ENCODE measurements around the gene CHST11. TPM values are rescaled to one million over a fixed set of nuclear protein-coding genes. Genes with fewer than 3 reads are reported as not detected.

Gene CHST11
- polyA plus RNA-seq, 10 donors = 1.8 to 3.7 (median 2.5) TPM

- DNase-seq = no peak
These were observed 296.1 kb downstream of the CHST11 start for GRCh38 chr12:104752881-104753280.

DNA sequence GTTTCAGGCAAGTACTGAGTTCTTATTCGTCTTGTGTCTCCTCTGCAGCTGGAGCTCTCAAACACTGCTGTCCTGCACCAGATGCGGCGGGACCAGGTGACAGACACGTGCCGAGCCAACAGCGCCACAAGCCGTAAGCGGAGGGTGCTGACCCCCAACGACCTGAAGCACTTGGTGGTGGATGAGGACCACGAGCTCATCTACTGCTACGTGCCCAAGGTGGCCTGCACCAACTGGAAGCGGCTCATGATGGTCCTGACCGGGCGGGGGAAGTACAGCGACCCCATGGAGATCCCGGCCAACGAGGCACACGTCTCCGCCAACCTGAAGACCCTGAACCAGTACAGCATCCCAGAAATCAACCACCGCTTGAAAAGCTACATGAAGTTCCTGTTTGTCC is 300.2 kb downstream of the CHST11 start:
- no peak for DNase-seq

GRCh38 chr12:104758771-104759170 is 302.0 kb downstream of the CHST11 start:
- DNase-seq = no peak

DNA sequence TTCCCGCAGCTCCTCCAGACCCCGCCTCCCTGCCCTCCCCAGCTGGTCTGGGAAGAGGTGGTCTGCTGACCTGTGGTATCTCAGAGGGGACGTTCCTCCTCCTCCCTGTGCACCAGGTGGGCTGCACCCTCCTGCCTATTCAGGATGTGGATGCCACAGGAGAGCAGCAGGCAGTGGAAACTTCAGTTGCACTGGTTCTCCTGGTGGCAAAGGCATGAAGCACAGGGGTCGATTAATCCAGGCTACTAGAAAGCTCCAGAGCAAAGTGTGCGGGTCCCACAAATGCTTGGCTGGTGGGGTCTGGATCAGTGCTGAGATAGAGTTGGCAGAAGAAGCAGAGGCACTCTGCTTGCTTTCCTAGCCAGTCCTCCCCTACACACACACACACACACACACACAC is 304.3 kb downstream of the CHST11 start:
- no peak for DNase-seq

GRCh38 chr12:104761611-104762010 is 304.9 kb downstream of the CHST11 start:
- DNase-seq = no peak

DNA sequence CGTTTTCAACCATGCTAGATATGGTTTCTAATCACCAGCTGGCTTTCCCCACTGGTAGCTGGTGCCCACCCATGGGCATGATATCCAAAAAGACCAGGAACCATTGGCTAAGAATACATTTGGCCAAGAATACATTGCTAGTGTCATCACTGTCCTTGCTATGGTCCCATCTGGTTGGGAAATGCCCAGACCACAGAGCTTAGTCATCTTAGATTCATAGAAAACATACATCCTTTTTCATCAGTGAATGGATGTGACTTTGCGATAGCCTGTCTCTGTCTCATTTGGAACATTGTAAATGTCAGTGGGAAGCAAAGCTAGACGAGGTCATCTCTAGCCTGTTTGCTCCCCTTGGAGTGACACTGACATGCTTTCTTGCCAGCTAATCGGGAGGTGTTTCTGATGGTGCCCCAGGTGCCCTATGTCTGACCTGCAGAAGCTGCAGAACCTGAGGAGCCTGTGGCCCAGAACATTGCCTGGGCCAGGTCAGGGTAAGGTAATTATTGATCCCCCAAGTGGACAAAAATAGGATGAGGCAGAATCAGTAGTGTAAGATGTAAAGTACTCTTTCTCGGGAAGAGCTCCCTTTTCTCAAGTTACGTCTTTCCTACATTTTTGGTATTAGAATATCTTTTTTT is 306.5 kb downstream of the CHST11 start:
- DNase-seq = no peak

DNA sequence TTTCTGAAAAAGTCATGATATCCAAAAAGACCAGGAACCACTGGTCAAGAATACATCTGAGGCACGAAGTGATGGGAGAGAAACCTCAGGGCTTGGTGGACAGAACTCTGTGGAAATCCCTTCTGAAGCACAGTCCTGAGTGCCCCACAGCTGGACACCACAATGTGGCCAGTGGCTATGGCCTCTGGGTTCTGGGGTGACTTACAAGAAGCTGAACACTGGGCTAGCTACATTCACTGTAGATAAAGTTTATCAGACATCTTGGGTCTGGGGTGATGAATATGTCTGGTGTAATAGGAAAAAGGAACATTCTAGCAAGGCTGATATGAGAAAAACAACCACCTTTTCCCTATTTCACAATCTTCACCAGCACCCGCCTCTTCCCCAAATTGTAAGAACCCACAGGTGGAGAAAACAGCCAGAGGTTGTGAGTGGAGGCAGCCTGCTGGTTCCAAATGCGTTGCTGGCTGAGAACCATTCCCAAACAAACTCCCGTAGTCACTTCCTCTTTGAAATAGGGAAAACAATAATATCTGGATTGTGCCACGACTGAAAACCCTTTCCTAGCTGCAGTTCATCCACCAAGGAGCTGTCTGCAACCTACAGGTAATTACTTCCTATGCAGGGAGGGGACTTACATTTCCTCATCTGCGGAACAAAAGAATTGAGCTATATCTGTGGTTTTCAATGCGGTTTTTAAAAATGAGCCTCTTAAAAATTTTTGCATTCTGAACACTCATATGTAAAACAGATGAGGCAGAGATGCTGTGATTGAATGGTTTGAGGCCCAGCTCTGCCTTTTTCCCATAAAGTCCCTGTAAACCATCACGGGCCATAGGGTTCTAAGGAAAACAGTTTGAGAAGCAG is 307.7 kb downstream of the CHST11 start:
- DNase-seq = no peak

DNA sequence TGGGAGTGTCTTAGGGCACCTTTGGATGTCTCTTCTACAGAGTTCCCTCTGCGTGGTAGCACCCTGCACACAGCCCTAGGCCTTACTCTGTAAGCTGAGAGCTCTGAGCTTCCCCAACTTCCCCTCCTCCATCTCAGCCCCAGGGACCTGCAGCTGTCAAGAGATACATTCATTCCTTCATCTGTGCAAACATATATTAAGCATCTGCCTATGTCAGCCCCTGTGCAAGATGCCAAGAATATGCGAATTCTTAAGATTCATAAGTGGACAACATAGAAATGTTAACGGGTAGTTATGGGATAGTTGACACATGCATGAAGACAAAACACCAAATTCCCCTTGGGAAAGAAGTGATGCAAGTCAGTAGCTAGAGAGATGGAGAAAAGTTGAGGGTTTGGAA is 310.5 kb downstream of the CHST11 start:
- no peak for DNase-seq

- no peak for DNase-seq
These were observed 311.3 kb downstream of the CHST11 start for GRCh38 chr12:104768033-104768432.

DNA sequence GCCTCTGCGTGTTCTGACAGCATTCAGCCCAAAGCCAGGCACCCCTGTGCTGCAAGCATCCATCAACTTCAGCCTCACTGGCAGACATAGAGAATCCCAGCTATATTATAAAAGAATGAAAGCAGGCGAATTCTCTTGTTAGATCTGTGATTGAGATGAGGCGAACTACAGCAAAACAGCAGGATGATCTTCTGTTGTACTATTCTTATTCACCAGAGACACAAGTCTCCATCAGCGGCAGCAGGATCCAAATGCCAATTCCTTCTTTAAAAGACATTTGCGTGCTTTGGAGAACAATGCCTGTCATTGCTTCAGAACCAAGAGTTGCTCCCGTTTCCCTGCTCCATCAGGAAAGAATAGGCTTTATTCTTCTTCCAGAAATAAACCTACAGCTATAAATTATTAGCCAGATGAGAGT is 312.4 kb downstream of the CHST11 start:
- DNase-seq = no peak

DNA sequence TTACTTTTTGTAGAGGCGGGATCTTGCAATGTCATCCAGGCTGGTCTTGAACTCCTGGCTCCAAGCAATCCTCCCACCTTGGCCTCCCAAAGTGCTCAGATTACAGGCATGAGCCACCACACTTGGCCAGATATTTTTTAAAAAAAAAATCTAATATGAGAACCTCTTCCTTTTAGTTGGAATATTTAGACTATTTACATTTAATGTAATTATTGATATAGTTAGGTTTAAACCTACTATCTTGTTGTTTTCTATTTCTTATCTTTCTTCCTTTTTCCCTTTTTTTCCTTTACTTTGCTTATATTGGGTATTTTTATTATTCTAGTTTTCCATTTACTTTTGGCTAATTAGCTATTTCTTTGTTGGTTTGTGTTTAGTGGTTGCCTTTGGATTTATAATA is 315.6 kb downstream of the CHST11 start:
- DNase-seq = no peak

- DNase-seq = no peak
These were observed 319.0 kb downstream of the CHST11 start for GRCh38 chr12:104775731-104776231.

DNA sequence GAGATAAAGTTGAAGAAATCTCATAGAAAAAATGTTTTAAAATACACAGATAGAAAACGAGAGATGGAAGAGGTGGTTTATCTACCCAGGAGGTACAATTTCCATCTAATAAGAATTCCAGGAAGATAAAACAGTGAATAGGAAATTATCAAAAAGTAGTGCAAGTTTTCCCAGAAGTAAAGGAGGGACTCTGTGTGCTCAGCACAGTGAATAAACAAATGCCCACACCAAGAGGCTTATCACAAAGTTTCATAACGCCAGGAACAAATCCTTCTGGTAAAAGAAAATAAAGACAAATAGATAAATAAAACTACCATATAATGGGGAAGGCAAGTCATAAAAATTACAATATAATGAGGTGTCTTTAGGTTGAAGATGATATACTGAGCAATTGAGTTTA is 322.4 kb downstream of the CHST11 start:
- DNase-seq = no peak

- no peak for DNase-seq
These were observed 325.5 kb downstream of the CHST11 start for GRCh38 chr12:104782296-104782695.

DNA sequence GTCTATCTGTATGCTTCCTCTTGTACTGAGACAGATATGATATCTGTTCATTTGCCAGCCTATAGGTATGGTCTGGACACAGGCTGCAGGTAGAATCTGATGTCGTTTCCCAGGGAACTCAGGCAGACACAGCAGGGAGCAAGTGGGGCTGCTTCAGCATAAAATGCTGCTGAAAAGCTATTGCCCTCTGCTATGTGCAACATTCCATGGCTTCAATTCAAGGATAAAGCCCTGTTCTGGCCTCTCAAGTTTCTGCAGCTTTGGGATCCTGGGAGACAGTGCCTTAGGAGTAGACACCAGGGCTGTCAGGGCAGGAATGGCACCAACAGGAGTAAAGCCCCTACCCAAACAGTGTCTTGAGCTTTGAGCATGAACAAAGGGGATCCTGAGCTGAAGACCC is 327.8 kb downstream of the CHST11 start:
- DNase-seq = peak in 1 of 3 donors; percentile 29

DNA sequence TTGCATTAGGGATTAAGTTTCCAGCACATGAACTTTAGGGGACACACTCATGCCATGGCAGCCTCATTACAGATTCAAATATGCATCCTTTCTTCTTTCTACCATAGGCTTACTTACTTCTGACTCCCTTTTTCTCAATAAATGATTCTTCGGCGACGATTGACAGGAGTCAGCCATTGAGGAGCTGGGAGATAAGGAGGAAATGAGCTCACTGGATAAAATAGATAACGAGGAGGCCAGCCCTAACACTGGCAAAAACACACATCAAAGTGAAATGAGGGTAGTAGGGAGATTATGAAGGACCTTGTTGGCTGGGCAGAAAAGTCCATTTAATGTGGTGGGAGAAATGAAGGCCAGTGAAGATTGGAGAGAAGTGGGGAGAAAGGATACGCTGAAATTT is 329.1 kb downstream of the CHST11 start:
- DNase-seq = no peak

GRCh38 chr12:104786352-104786751 is 329.6 kb downstream of the CHST11 start:
- DNase-seq = no peak

DNA sequence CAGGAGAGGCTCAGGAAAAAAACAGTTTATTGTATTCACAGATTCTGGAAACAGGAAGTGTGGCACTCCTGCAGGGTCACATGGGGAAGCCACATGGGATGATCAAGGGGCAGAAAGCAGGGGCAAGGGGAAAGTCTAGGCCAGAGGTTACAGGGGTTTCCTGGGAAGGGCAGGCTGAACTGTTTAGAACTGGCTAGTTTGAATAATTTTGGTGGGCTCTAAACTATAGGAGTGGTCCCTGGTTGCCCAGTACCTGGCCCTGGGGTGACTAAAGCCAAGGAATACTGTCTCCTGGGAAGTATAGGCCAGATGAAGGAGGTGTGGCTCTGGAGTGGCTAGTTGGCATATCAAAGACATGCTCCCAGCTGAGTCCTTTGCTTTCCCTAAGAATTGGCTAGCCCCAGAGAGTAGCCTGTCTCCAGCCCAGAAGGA is 332.1 kb downstream of the CHST11 start:
- no peak for DNase-seq

- peak in 1 of 3 donors; percentile 35 for DNase-seq
These were observed 333.8 kb downstream of the CHST11 start for GRCh38 chr12:104790296-104791125.

- DNase-seq = peak; percentile 83 to 88 (median 84)
These were observed 335.8 kb downstream of the CHST11 start for GRCh38 chr12:104792570-104792969.

- DNase-seq = no peak
These were observed 336.5 kb downstream of the CHST11 start for GRCh38 chr12:104793285-104793684.

- no peak for DNase-seq
These were observed 337.2 kb downstream of the CHST11 start for GRCh38 chr12:104793968-104794367.

Data from muscle of back (tissue), 11 donors.